WTC11 (cell line): Measurements from ENCODE around the gene NOL9.

Experiments
- CTCF ChIP-seq: fragments of 200-600 bp; IDR thresholded peaks from 2 replicates; pipeline ENCODE4 v1.8.0; 2022; ENCODE audit warnings: antibody characterized with exemption
- MYBL2 ChIP-seq: sonication (generic); formaldehyde crosslinking; IDR thresholded peaks from 2 replicates; pipeline ENCODE4 v1.8.1; 2023; ENCODE audit warnings: mild to moderate bottlenecking, moderate library complexity, missing genetic modification reagents
- ZNF232 ChIP-seq: sonication (generic); formaldehyde crosslinking; IDR thresholded peaks from 2 replicates; pipeline ENCODE4 v1.8.0; 2022; ENCODE audit warnings: mild to moderate bottlenecking, missing genetic modification reagents
- ZNF317 ChIP-seq: sonication (generic); formaldehyde crosslinking; IDR thresholded peaks from 2 replicates; pipeline ENCODE4 v1.8.1; 2023; ENCODE audit warnings: low read depth, mild to moderate bottlenecking, moderate library complexity, missing genetic modification reagents, borderline replicate concordance
- TF ChIP-seq, protein P1 (sequence below): sonication (generic); formaldehyde crosslinking; IDR thresholded peaks from 2 replicates; pipeline ENCODE4 v1.8.1; 2023; ENCODE audit warnings: mild to moderate bottlenecking, missing genetic modification reagents
- TF ChIP-seq, protein P2 (sequence below): fragments of 250-450 bp; sonication (Bioruptor Pico); IDR thresholded peaks from 2 replicates; pipeline ENCODE4 v2.1.2; 2022; ENCODE audit warnings: mild to moderate bottlenecking, moderate library complexity

DNA sequence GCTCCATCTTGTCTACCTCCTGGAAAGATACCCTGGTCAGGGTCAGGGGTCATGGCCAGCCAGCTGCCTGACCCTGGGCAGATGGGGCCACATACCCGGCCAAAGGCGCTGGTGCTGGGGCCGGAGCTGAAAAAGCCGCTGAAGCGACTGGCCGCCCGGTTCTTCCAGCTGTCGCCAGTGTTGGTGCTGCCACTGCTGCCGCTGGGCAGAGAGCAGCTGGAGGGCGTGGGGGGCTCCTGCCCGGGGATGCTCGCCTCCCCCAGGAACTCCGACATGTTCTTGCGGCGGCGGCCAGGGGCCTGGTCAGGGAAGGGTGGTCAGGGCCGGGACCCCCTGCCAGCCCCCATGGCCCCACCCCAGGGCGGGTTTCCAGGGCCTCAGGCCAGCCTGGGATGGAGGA, 81.2 kb downstream of the NOL9 start:
- no peak for TF ChIP-seq CTCF
- TF ChIP-seq, protein P1, sequence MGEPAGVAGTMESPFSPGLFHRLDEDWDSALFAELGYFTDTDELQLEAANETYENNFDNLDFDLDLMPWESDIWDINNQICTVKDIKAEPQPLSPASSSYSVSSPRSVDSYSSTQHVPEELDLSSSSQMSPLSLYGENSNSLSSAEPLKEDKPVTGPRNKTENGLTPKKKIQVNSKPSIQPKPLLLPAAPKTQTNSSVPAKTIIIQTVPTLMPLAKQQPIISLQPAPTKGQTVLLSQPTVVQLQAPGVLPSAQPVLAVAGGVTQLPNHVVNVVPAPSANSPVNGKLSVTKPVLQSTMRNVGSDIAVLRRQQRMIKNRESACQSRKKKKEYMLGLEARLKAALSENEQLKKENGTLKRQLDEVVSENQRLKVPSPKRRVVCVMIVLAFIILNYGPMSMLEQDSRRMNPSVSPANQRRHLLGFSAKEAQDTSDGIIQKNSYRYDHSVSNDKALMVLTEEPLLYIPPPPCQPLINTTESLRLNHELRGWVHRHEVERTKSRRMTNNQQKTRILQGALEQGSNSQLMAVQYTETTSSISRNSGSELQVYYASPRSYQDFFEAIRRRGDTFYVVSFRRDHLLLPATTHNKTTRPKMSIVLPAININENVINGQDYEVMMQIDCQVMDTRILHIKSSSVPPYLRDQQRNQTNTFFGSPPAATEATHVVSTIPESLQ, result no peak
- TF ChIP-seq MYBL2 (CRISPR knock-in tag), result no peak
- TF ChIP-seq ZNF317 (CRISPR knock-in tag), result no peak
- no peak for TF ChIP-seq ZNF232 (CRISPR knock-in tag)
- TF ChIP-seq, protein P2, sequence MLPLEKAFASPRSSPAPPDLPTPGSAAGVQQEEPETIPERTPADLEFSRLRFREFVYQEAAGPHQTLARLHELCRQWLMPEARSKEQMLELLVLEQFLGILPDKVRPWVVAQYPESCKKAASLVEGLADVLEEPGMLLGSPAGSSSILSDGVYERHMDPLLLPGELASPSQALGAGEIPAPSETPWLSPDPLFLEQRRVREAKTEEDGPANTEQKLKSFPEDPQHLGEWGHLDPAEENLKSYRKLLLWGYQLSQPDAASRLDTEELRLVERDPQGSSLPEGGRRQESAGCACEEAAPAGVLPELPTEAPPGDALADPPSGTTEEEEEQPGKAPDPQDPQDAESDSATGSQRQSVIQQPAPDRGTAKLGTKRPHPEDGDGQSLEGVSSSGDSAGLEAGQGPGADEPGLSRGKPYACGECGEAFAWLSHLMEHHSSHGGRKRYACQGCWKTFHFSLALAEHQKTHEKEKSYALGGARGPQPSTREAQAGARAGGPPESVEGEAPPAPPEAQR, result no peak
